GM12865 (cell line): ENCODE results near the gene ZSCAN12.

Source experiments
- DNase-seq: peaks from one replicate; pipeline ENCODE4 v3.0.0; 2010; ENCODE audit warnings: low read depth
- H3K4me3 ChIP-seq: 2 replicates; pipeline ENCODE4 v1.5.1; 2011; ENCODE audit warnings: mild to moderate bottlenecking, low read depth, low read length, control low read depth
- CTCF ChIP-seq: IDR thresholded peaks from 2 replicates; pipeline ENCODE4 v1.5.1; 2011; ENCODE audit warnings: low read length, control low read depth, low read depth, inconsistent platforms; ENCODE audit not compliant: insufficient read depth; ENCODE audit errors: missing control alignments

The ZSCAN12 gene

GRCh38 chr6:28354688-28355554, 44.6 kb downstream of the ZSCAN12 start:
- H3K4me3 ChIP-seq = no peak overlapping the region
- no peak for DNase-seq
- TF ChIP-seq CTCF = no peak

DNA sequence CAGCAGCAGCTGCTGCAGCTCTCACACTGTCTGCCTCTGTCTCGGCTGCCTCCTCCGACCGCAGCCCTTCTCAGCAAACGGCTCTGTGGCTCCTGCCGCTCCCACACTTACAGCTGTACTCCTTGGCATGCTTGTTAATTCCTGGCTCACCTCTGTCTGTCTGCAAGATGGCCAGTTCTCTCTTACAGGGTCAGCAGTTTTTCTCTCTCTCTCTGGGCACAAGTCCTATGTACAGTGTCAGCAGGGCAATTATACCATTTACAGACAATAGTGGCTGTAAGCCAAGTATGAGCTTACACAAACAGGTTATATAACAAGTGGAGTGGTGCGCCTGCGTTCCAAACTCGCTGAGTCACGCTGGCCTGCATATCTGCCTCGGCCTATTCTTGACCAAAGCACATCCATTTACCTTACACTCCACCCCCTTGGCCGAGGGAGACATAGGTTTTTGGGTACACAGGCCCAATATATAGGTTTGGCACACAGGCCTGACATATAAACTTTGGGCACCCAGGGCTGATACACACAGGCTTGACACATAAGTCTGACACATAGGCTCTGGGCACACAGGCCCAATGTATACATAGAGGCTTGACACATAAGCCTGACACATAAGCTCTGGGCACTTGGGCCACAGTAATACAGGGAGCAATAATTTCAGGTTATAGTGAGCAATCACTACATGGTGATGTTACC, 45.4 kb downstream of the ZSCAN12 start:
- no peak for TF ChIP-seq CTCF
- DNase-seq = no peak

GRCh38 chr6:28353356-28353755, 46.2 kb downstream of the ZSCAN12 start:
- no peak for DNase-seq
- no peak for TF ChIP-seq CTCF
- H3K4me3 ChIP-seq = no peak overlapping the region

More for the DNA sequence above, 45.4 kb downstream of the ZSCAN12 start:
- no peak overlapping the region for H3K4me3 ChIP-seq

- no peak for DNase-seq
- H3K4me3 ChIP-seq = no peak overlapping the region
- TF ChIP-seq CTCF = no peak
Observed at GRCh38 chr6:28351493-28351925, 48.0 kb downstream of the ZSCAN12 start.

DNA sequence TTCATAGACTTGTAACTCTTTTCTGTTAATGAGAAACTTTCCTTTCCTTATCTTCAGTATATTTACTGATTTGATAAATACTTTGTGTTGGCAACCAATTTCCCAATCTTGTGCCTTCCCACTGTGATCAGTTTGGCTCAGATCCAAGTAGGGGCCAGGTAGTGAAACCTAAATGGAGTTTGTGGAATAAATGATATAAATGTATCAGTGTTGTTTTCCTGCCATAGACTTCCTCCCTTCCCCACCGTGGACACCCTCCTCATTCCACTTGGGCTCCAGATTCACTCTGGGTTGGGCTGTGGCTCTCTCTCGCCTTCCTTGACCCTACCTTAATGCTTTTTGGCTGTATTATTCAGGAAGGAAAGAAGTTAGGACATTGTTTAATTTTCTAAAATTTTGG, 48.5 kb downstream of the ZSCAN12 start:
- no peak for TF ChIP-seq CTCF
- peak overlapping the region; percentile 99 for H3K4me3 ChIP-seq
- no peak for DNase-seq

DNA sequence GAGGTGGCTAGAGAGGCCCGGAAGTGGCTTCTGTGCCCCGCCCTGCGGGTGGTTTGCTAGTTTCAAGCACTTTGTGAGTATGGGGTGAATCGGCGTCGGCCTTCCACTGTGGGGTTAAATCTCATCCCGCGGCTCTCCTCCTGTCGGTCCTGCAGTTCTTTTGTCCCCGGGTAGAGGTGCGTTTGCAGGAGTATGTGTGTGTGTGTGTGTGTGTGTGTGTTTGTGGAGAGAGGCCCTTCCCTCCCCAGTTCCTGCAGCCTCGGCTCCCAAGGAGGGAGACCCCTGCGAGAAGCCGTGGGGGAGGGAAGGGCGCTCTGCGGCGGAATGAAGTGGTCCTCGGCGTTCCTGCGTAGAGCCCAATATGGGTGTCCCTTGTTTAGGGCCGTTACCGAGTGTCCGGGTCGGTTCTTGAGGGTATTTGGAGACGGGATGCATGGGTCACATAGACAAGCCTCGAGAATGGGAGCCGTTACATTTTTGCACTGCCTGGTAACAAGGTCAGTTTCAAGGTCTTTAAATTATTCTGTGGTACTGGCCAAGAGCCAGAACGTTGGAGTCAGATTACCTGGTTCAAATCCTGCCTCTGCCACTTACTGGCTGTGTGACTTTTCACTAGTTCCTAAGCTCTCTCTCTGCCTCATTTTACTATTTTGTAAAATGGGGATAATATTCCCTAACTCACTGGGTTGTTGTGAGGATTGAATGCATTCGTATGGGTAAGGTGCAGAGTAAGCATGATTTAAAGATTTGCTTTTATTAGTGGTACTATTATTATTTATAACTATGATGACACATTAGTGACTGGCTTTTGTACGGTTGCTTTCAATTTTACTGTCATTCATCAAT, 49.4 kb downstream of the ZSCAN12 start, which contains the start of gene ZKSCAN3:
ZKSCAN3 (plus strand) TSS at position 56 of the 846 bp plus-strand sequence. CDS start 9,640 bp downstream, outside the sequence.
- TF ChIP-seq CTCF = no peak
- peak; percentile 91 for DNase-seq
- H3K4me3 ChIP-seq = peak within 1 kb of the TSS; percentile 99
